ENCODE measurements around the gene PEX14. TPM values are rescaled to one million over a fixed set of nuclear protein-coding genes. Genes with fewer than 3 reads are reported as not detected.

The PEX14 gene
- total and polyA plus RNA-seq, 11 donors = 14.9 to 28.7 (median 20.4) TPM

GRCh38 chr1:10662090-10662688 lies 187.4 kb downstream of the PEX14 start:
- TF ChIP-seq POLR2A (IDR thresholded peaks at IDR 0.05) = no peak
- no peak for TF ChIP-seq CTCF (IDR thresholded peaks at IDR 0.05)
- no peak for DNase-seq
- Histone ChIP-seq H3K27me3 (no peaks in the 10 kb centered on the region), H3K9me3 (no peaks in the 10 kb centered on the region), H3K4me1 (peaks cover 0 to 63% (median 33%) of the 10 kb centered on the region in 12 donors), H3K27ac (peak overlapping the region in 6 of 12 donors; percentile 84 to 98 (median 93)), H3K4me3 (no peak overlapping the region), H3K36me3 (peaks cover 0 to 29% (median 22%) of the 10 kb centered on the region in 9 donors)
- WGBS, 4 donors = 94 to 96% (median 95%) methylated on average over 8 of the region's 8 CpGs
- intact Hi-C loops (cut with DNase I) = loop anchor here in 1 of 10 donors (10.0 kb wide), 2 partner anchors 137 to 203 kb away; no protein-coding TSS in a partner anchor
- no peak for ATAC-seq

GRCh38 chr1:10662824-10663677 lies 188.3 kb downstream of the PEX14 start:
- TF ChIP-seq CTCF (IDR thresholded peaks at IDR 0.05) (no peak), POLR2A (IDR thresholded peaks at IDR 0.05) (no peak)
- Histone ChIP-seq H3K27ac (peak overlapping the region; percentile 78 to 98 (median 91)), H3K27me3 (no peaks in the 10 kb centered on the region), H3K4me3 (peak overlapping the region in 1 of 12 donors; percentile 16), H3K4me1 (peaks cover 0 to 66% (median 40%) of the 10 kb centered on the region in 12 donors), H3K9me3 (no peaks in the 10 kb centered on the region), H3K36me3 (peaks cover 0 to 29% (median 22%) of the 10 kb centered on the region in 9 donors)
- peak in 3 of 4 donors; percentile 0 to 46 (median 37) for ATAC-seq
- 47 to 57% (median 51%) methylated on average over 21 to 26 of the region's 26 CpGs for WGBS, 4 donors
- intact Hi-C loops (cut with DNase I) = loop anchor here in 1 of 10 donors (10.0 kb wide), 2 partner anchors 138 to 202 kb away; no protein-coding TSS in a partner anchor
- no peak for DNase-seq

GRCh38 chr1:10663678-10664035 lies 188.9 kb downstream of the PEX14 start:
- H3K4me1 ChIP-seq = peaks cover 4 to 66% (median 44%) of the 10 kb centered on the region in 12 donors
- peak; percentile 71 to 78 (median 76) for ATAC-seq
- H3K27me3 ChIP-seq = no peaks in the 10 kb centered on the region
- peak; percentile 31 to 34 for TF ChIP-seq POLR2A (IDR thresholded peaks at IDR 0.05)
- no peak for TF ChIP-seq CTCF (IDR thresholded peaks at IDR 0.05)
- intact Hi-C loops (cut with DNase I) = loop anchor here in 1 of 10 donors (10.0 kb wide), 2 partner anchors 139 to 201 kb away; no protein-coding TSS in a partner anchor
- peak overlapping the region; percentile 78 to 98 (median 91) for H3K27ac ChIP-seq
- H3K9me3 ChIP-seq = no peaks in the 10 kb centered on the region
- H3K4me3 ChIP-seq = peak overlapping the region in 1 of 12 donors; percentile 16
- DNase-seq = peak; percentile 65 to 85 (median 75)
- WGBS, 4 donors = 30 to 52% (median 35%) methylated on average over 3 to 15 of the region's 15 CpGs
- peaks cover 0 to 27% (median 16%) of the 10 kb centered on the region in 9 donors for H3K36me3 ChIP-seq

- peaks cover 7 to 70% (median 48%) of the 10 kb centered on the region in 12 donors for H3K4me1 ChIP-seq
- H3K36me3 ChIP-seq = peaks cover 0 to 21% (median 13%) of the 10 kb centered on the region in 9 donors
- H3K27me3 ChIP-seq = no peaks in the 10 kb centered on the region
- H3K27ac ChIP-seq = peak overlapping the region; percentile 78 to 98 (median 91)
- TF ChIP-seq POLR2A (IDR thresholded peaks at IDR 0.05) = no peak
- no peak for TF ChIP-seq CTCF (IDR thresholded peaks at IDR 0.05)
- DNase-seq = peak in 1 of 5 donors; percentile 77
- H3K9me3 ChIP-seq = no peaks in the 10 kb centered on the region
- intact Hi-C loops (cut with DNase I) = loop anchor here in 1 of 10 donors (10.0 kb wide), 2 partner anchors 139 to 201 kb away; no protein-coding TSS in a partner anchor
- no peak overlapping the region for H3K4me3 ChIP-seq
- peak; percentile 13 to 42 (median 30) for ATAC-seq
- 32 to 46% (median 42%) methylated on average over 13 to 15 of the region's 15 CpGs for WGBS, 4 donors
Measured at GRCh38 chr1:10664251-10664650, 189.5 kb downstream of the PEX14 start.

All from heart left ventricle (tissue), 16 donors.